SHP77 treated with DMSO at 0.1 percent for 48 hours (cell line): ENCODE data around the gene CEP57L1.
"Not testable (repeated sequence)": the region's sequence is repeated elsewhere in the genome, so short reads cannot be mapped to it uniquely, and the experiment has no call there.

ENCODE experiments used
- DNase-seq: peaks from one replicate; lab custom pipeline; 2025; lab: John Stamatoyannopoulos, UW

The CEP57L1 gene

GRCh38 chr6:109172101-109172746, 76.9 kb downstream of the CEP57L1 start:
- DNase-seq: no peak

- no peak for DNase-seq
Observed at GRCh38 chr6:109174916-109175315, 79.6 kb downstream of the CEP57L1 start.

GRCh38 chr6:109178921-109179320, 83.6 kb downstream of the CEP57L1 start:
- no peak for DNase-seq

GRCh38 chr6:109179507-109179906, 84.2 kb downstream of the CEP57L1 start:
- no peak for DNase-seq

- peak; percentile 54 for DNase-seq
Observed at GRCh38 chr6:109182578-109182977, 87.3 kb downstream of the CEP57L1 start.

- peak; percentile 54 for DNase-seq
Observed at GRCh38 chr6:109183109-109183650, 87.9 kb downstream of the CEP57L1 start.

- no peak for DNase-seq
Observed at GRCh38 chr6:109184638-109185037, 89.3 kb downstream of the CEP57L1 start.

- DNase-seq: no peak
Observed at GRCh38 chr6:109186012-109186411, 90.7 kb downstream of the CEP57L1 start.

- peak; percentile 43 for DNase-seq
Observed at GRCh38 chr6:109187399-109188114, 92.2 kb downstream of the CEP57L1 start.

- DNase-seq: no peak
Observed at GRCh38 chr6:109188115-109188411, 92.8 kb downstream of the CEP57L1 start.

GRCh38 chr6:109191368-109191767, 96.1 kb downstream of the CEP57L1 start:
- not testable (repeated sequence) for DNase-seq

- DNase-seq: no peak
Observed at GRCh38 chr6:109192865-109193264, 97.6 kb downstream of the CEP57L1 start.

GRCh38 chr6:109194880-109195279, 99.6 kb downstream of the CEP57L1 start:
- no peak for DNase-seq

- DNase-seq: no peak
Observed at GRCh38 chr6:109197061-109197460, 101.8 kb downstream of the CEP57L1 start.

- DNase-seq: no peak
Observed at GRCh38 chr6:109202409-109203264, 107.3 kb downstream of the CEP57L1 start.

GRCh38 chr6:109204511-109204910, 109.2 kb downstream of the CEP57L1 start:
- no peak for DNase-seq

- no peak for DNase-seq
Observed at GRCh38 chr6:109212683-109213082, 117.4 kb downstream of the CEP57L1 start.
